Esophagus squamous epithelium (tissue), 4 donors: ENCODE measurements around the gene FBXL19.

Experiments used
- CTCF ChIP-seq, 6 experiments: fragments of 450-650 bp in 4 of 6; fragments of 200-600 bp in 2 of 6; sonication (generic) in 2 of 6; IDR thresholded peaks; one replicate each; pipeline ENCODE4 v1.5.1; 2016 to 2019; ENCODE audit warnings: antibody characterized with exemption in 6 of 6, mild to moderate bottlenecking in 4 of 6, moderate library complexity in 4 of 6
- POLR2A ChIP-seq, 4 donors: fragments of 450-650 bp; IDR thresholded peaks; one replicate each; pipeline ENCODE4 v1.6.1; 2017; ENCODE audit warnings: antibody characterized with exemption in 4 of 4, mild to moderate bottlenecking in 4 of 4, moderate library complexity in 3 of 4

GRCh38 chr16:30874244-30874820 lies 49.0 kb upstream of the FBXL19 start:
- no peak for TF ChIP-seq POLR2A (IDR thresholded peaks at IDR 0.05)
- TF ChIP-seq CTCF (IDR thresholded peaks at IDR 0.05), result no peak
